Peyer's patch (tissue), 4 donors: ENCODE data around the gene SUGT1.

ENCODE experiments used
- POLR2A ChIP-seq, 2 donors: fragments of 450-650 bp; IDR thresholded peaks; one replicate each; pipeline ENCODE4 v1.5.1; 2017; ENCODE audit warnings: antibody characterized with exemption in 2 of 2, mild to moderate bottlenecking in 2 of 2, moderate library complexity in 2 of 2
- TF ChIP-seq, protein P1 (sequence below), 6 experiments: fragments of 450-650 bp in 4 of 6; fragments of 200-600 bp in 2 of 6; sonication (generic) in 1 of 6; IDR thresholded peaks; one replicate each; pipeline ENCODE4 v1.5.1; 2017 to 2019; ENCODE audit warnings: antibody characterized with exemption in 6 of 6, mild to moderate bottlenecking in 3 of 6, moderate library complexity in 1 of 6

GRCh38 chr13:52642131-52642530 lies 10.5 kb upstream of the SUGT1 start, which contains the start of gene HNRNPA1L2:
- no peak for TF ChIP-seq POLR2A (IDR thresholded peaks at IDR 0.05)
- TF ChIP-seq, protein P1, sequence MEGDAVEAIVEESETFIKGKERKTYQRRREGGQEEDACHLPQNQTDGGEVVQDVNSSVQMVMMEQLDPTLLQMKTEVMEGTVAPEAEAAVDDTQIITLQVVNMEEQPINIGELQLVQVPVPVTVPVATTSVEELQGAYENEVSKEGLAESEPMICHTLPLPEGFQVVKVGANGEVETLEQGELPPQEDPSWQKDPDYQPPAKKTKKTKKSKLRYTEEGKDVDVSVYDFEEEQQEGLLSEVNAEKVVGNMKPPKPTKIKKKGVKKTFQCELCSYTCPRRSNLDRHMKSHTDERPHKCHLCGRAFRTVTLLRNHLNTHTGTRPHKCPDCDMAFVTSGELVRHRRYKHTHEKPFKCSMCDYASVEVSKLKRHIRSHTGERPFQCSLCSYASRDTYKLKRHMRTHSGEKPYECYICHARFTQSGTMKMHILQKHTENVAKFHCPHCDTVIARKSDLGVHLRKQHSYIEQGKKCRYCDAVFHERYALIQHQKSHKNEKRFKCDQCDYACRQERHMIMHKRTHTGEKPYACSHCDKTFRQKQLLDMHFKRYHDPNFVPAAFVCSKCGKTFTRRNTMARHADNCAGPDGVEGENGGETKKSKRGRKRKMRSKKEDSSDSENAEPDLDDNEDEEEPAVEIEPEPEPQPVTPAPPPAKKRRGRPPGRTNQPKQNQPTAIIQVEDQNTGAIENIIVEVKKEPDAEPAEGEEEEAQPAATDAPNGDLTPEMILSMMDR (IDR thresholded peaks at IDR 0.05) = no peak
